ENCODE data around the gene RFX2. TPM values are rescaled to one million over a fixed set of nuclear protein-coding genes. Genes with fewer than 3 reads are reported as not detected.

Gene RFX2
- total RNA-seq, 2 donors from 2014 or later, result 6.6 to 11.0 TPM

GRCh38 chr19:6034512-6034911, 75.8 kb downstream of the RFX2 start:
- Histone ChIP-seq H3K9me3 (ENCODE audit: control insufficient read depth, low read length) (no peaks in the 10 kb centered on the region), H3K4me1 (ENCODE audit: control insufficient read depth, insufficient read depth, low read length) (no peaks in the 10 kb centered on the region), H3K36me3 (ENCODE audit: control insufficient read depth, insufficient read depth, low read length) (no peaks in the 10 kb centered on the region), H3K9ac (ENCODE audit: extremely low read depth, low read length, poor library complexity, severe bottlenecking) (no peak overlapping the region), H3K27me3 (ENCODE audit: control insufficient read depth, insufficient read depth, low read length, poor library complexity, severe bottlenecking) (no peaks in the 10 kb centered on the region), H3K4me3 (ENCODE audit: low read length) (no peak overlapping the region), H3K27ac (ENCODE audit: low read depth, low read length) (no peak overlapping the region)
- WGBS, 2 experiments (ENCODE audit: insufficient coverage in 1 of 2, insufficient read length in 1 of 2), result 92 to 100% methylated on average over 2 to 4 of the region's 4 CpGs
- no peaks in the 10 kb centered on the region for H3K4me1 Mint-ChIP-seq
- no peak for TF ChIP-seq CTCF (conservative IDR thresholded peaks at IDR 0.05)
- H3K27ac Mint-ChIP-seq, result no peak overlapping the region
- no peaks in the 10 kb centered on the region for H3K36me3 Mint-ChIP-seq (ENCODE audit: low read depth)
- no peak overlapping the region for H3K4me3 Mint-ChIP-seq
- peaks cover 5% of the 10 kb centered on the region for H3K27me3 Mint-ChIP-seq (ENCODE audit: insufficient read depth)
- H3K9me3 Mint-ChIP-seq, result peaks cover 2% of the 10 kb centered on the region
- DNase-seq, result no peak

- peaks cover 5% of the 10 kb centered on the region for H3K27me3 Mint-ChIP-seq (ENCODE audit: insufficient read depth)
- WGBS, 2 experiments (ENCODE audit: insufficient coverage in 1 of 2, insufficient read length in 1 of 2), result 88 to 89% methylated on average over 4 of the region's 4 CpGs
- no peaks in the 10 kb centered on the region for H3K4me1 Mint-ChIP-seq
Observed at GRCh38 chr19:6033744-6034264, 76.5 kb downstream of the RFX2 start.

GRCh38 chr19:6032827-6033226, 77.5 kb downstream of the RFX2 start:
- peak; percentile 20 for DNase-seq

More at GRCh38 chr19:6033744-6034264, 76.5 kb downstream of the RFX2 start:
- no peaks in the 10 kb centered on the region for H3K9me3 ChIP-seq (ENCODE audit: control insufficient read depth, low read length)
- no peak for TF ChIP-seq CTCF (conservative IDR thresholded peaks at IDR 0.05)
- H3K4me1 ChIP-seq (ENCODE audit: control insufficient read depth, insufficient read depth, low read length), result no peaks in the 10 kb centered on the region
- H3K4me3 Mint-ChIP-seq, result no peak overlapping the region
- no peaks in the 10 kb centered on the region for H3K27me3 ChIP-seq (ENCODE audit: control insufficient read depth, insufficient read depth, low read length, poor library complexity, severe bottlenecking)
- no peak for DNase-seq
- H3K36me3 ChIP-seq (ENCODE audit: control insufficient read depth, insufficient read depth, low read length), result no peaks in the 10 kb centered on the region
- H3K9me3 Mint-ChIP-seq, result peaks cover 2% of the 10 kb centered on the region
- no peak overlapping the region for H3K27ac Mint-ChIP-seq
- no peak overlapping the region for H3K27ac ChIP-seq (ENCODE audit: low read depth, low read length)
- H3K36me3 Mint-ChIP-seq (ENCODE audit: low read depth), result no peaks in the 10 kb centered on the region
- H3K4me3 ChIP-seq (ENCODE audit: low read length), result no peak overlapping the region
- H3K9ac ChIP-seq (ENCODE audit: extremely low read depth, low read length, poor library complexity, severe bottlenecking), result no peak overlapping the region

More at GRCh38 chr19:6032827-6033226, 77.5 kb downstream of the RFX2 start:
- no peak overlapping the region for H3K9ac ChIP-seq (ENCODE audit: extremely low read depth, low read length, poor library complexity, severe bottlenecking)
- H3K4me3 Mint-ChIP-seq, result no peak overlapping the region
- peaks cover 2% of the 10 kb centered on the region for H3K9me3 Mint-ChIP-seq
- no peak overlapping the region for H3K27ac ChIP-seq (ENCODE audit: low read depth, low read length)
- no peaks in the 10 kb centered on the region for H3K36me3 ChIP-seq (ENCODE audit: control insufficient read depth, insufficient read depth, low read length)
- no peaks in the 10 kb centered on the region for H3K4me1 ChIP-seq (ENCODE audit: control insufficient read depth, insufficient read depth, low read length)
- peaks cover 5% of the 10 kb centered on the region for H3K27me3 Mint-ChIP-seq (ENCODE audit: insufficient read depth)
- no peak overlapping the region for H3K4me3 ChIP-seq (ENCODE audit: low read length)
- H3K9me3 ChIP-seq (ENCODE audit: control insufficient read depth, low read length), result no peaks in the 10 kb centered on the region
- H3K4me1 Mint-ChIP-seq, result no peaks in the 10 kb centered on the region
- no peak overlapping the region for H3K27ac Mint-ChIP-seq
- WGBS, 2 experiments (ENCODE audit: insufficient coverage in 1 of 2, insufficient read length in 1 of 2), result 92 to 96% methylated on average over 8 to 9 of the region's 9 CpGs
- TF ChIP-seq CTCF (conservative IDR thresholded peaks at IDR 0.05), result no peak
- no peaks in the 10 kb centered on the region for H3K36me3 Mint-ChIP-seq (ENCODE audit: low read depth)
- H3K27me3 ChIP-seq (ENCODE audit: control insufficient read depth, insufficient read depth, low read length, poor library complexity, severe bottlenecking), result no peaks in the 10 kb centered on the region

Data from endodermal cell (in vitro differentiated cells).